H1 (cell line): Measurements from ENCODE around the gene SVIL. TPM values are rescaled to one million over a fixed set of nuclear protein-coding genes. Genes with fewer than 3 reads are reported as not detected.
"Not testable (repeated sequence)": the region's sequence is repeated elsewhere in the genome, so short reads cannot be mapped to it uniquely, and the experiment has no call there.

Experiments used
- CTCF ChIA-PET: fragments of 300-600 bp; sonication (Branson Sonifier 250); formaldehyde crosslinking; loops from one replicate; lab custom pipeline; 2021; ENCODE audit not compliant: partially characterized antibody; lab: Charles Lee
- POLR2A ChIA-PET: fragments of 300-600 bp; sonication (Branson Sonifier 250); formaldehyde crosslinking; loops from one replicate; lab custom pipeline; 2021; ENCODE audit warnings: inconsistent platforms; ENCODE audit not compliant: partially characterized antibody; lab: Charles Lee
- DNase-seq, 2 experiments: peaks; one replicate each; pipeline versions ENCODE4 v3.0.0 to v3.0.0-alpha.2; 2010 to 2022; ENCODE audit warnings: low spot score in 2 of 2, low read depth in 1 of 2, mixed read lengths in 1 of 2
- FAIRE-seq: peaks from 2 replicates; lab custom pipeline; 2011; peaks lifted over from hg19 to GRCh38; lab: Jason Lieb, UNC
- H2AFZ ChIP-seq: 2 replicates; pipeline ENCODE4 v1.8.1; 2012; ENCODE audit warnings: low read length, inconsistent platforms
- H2AK5ac ChIP-seq: 2 replicates; pipeline ENCODE4 v1.6.1; 2013; ENCODE audit warnings: low read depth, low read length
- H2BK120ac ChIP-seq: replicated peaks from 2 replicates; pipeline ENCODE3; 2013; ENCODE audit warnings: low read depth, low read length, inconsistent platforms
- H2BK12ac ChIP-seq: 2 replicates; pipeline ENCODE4 v1.6.1; 2013; ENCODE audit warnings: low read depth, low read length
- H2BK15ac ChIP-seq: 2 replicates; pipeline ENCODE4 v1.6.1; 2013; ENCODE audit warnings: low read length
- H2BK20ac ChIP-seq: 2 replicates; pipeline ENCODE4 v1.6.1; 2013; ENCODE audit warnings: low read length
- H2BK5ac ChIP-seq: 2 replicates; pipeline ENCODE4 v1.6.1; 2013; ENCODE audit warnings: low read depth, low read length
- H3K14ac ChIP-seq: 2 replicates; pipeline ENCODE4 v1.6.1; 2013; ENCODE audit warnings: inconsistent platforms; ENCODE audit not compliant: insufficient read length
- H3K18ac ChIP-seq: 2 replicates; pipeline ENCODE4 v1.6.1; 2013; ENCODE audit warnings: low read length; ENCODE audit errors: extremely low read depth
- H3K23ac ChIP-seq: 2 replicates; pipeline ENCODE4 v1.6.1; 2013; ENCODE audit warnings: inconsistent platforms; ENCODE audit not compliant: insufficient read length
- H3K23me2 ChIP-seq: 2 replicates; pipeline ENCODE4 v1.6.1; 2013; ENCODE audit warnings: low read depth, low read length
- H3K27ac ChIP-seq: 2 replicates; pipeline ENCODE4 v1.6.1; 2011; ENCODE audit warnings: low read depth, low read length, inconsistent platforms
- H3K27me3 ChIP-seq, 4 experiments: replicated peaks in 1 of 4; 1 replicate in 1 of 4; 2 replicates in 3 of 4; pipeline versions ENCODE4 v1.6.1 to v1.8.1; 2011 to 2013; ENCODE audit warnings: low read length in 3 of 4, mild to moderate bottlenecking in 3 of 4, inconsistent platforms in 2 of 4, mixed read lengths in 2 of 4, moderate library complexity in 1 of 4; ENCODE audit not compliant: control insufficient read depth in 3 of 4, insufficient read depth in 3 of 4; ENCODE audit errors: extremely low read depth in 1 of 4
- H3K36me3 ChIP-seq, 4 experiments: 2 replicates each; pipeline versions ENCODE4 v1.6.1 to v1.8.1; 2011 to 2013; ENCODE audit warnings: mild to moderate bottlenecking in 4 of 4, low read length in 3 of 4, moderate library complexity in 2 of 4, control low read depth in 1 of 4, inconsistent platforms in 1 of 4; ENCODE audit not compliant: insufficient read depth in 4 of 4, control insufficient read depth in 2 of 4
- H3K4ac ChIP-seq: replicated peaks from 2 replicates; pipeline ENCODE3; 2013; ENCODE audit warnings: low read length, low read depth, mixed read lengths, inconsistent platforms; ENCODE audit not compliant: insufficient read length
- H3K4me1 ChIP-seq, 4 experiments: replicated peaks in 1 of 4; 1 replicate in 1 of 4; 2 replicates in 3 of 4; pipeline versions ENCODE4 v1.6.1 to v1.8.1; 2011 to 2013; ENCODE audit warnings: low read length in 3 of 4, inconsistent platforms in 2 of 4, mixed read lengths in 1 of 4; ENCODE audit not compliant: insufficient read depth in 4 of 4, control insufficient read depth in 3 of 4
- H3K4me2 ChIP-seq, 2 experiments: 2 replicates each; pipeline versions ENCODE4 v1.6.1 to v1.8.1; 2011 to 2013; ENCODE audit warnings: low read depth in 2 of 2, low read length in 2 of 2, control low read depth in 1 of 2, inconsistent platforms in 1 of 2, mild to moderate bottlenecking in 1 of 2; ENCODE audit not compliant: insufficient read depth in 1 of 2
- H3K4me3 ChIP-seq, 4 experiments: fragments of 200-600, 300-600 bp in 1 of 4; sonication (generic), shearing (Covaris generic), sonication (Bioruptor Twin) in 1 of 4; 2 replicates each; pipeline versions ENCODE4 v1.5.1 to v1.8.1; 2011 to 2016; ENCODE audit warnings: low read length in 4 of 4, low read depth in 3 of 4, control low read depth in 2 of 4, inconsistent platforms in 2 of 4, mild to moderate bottlenecking in 2 of 4, mixed read lengths in 1 of 4, moderate library complexity in 1 of 4; ENCODE audit not compliant: insufficient read depth in 2 of 4; ENCODE audit errors: extremely low read depth in 1 of 4
- H3K56ac ChIP-seq: replicated peaks from 2 replicates; pipeline ENCODE3; 2013; ENCODE audit warnings: low read depth, mild to moderate bottlenecking, mixed read lengths, low read length, inconsistent platforms; ENCODE audit not compliant: insufficient read length
- H3K79me1 ChIP-seq: 2 replicates; pipeline ENCODE4 v1.6.1; 2013; ENCODE audit warnings: low read depth, low read length, control low read depth
- H3K79me2 ChIP-seq, 2 experiments: 2 replicates each; pipeline versions ENCODE4 v1.6.1 to v1.8.1; 2012 to 2013; ENCODE audit warnings: low read length in 2 of 2, mild to moderate bottlenecking in 2 of 2, inconsistent platforms in 1 of 2; ENCODE audit not compliant: insufficient read depth in 2 of 2, control insufficient read depth in 1 of 2
- H3K9ac ChIP-seq, 4 experiments: replicated peaks in 1 of 4; 1 replicate in 1 of 4; 2 replicates in 3 of 4; pipeline versions ENCODE4 v1.6.1 to v1.8.1; 2011 to 2013; ENCODE audit warnings: low read depth in 3 of 4, low read length in 3 of 4, control low read depth in 2 of 4, mild to moderate bottlenecking in 2 of 4, moderate library complexity in 2 of 4, inconsistent platforms in 1 of 4; ENCODE audit errors: extremely low read depth in 1 of 4
- H3K9me3 ChIP-seq, 2 experiments: 2 replicates each; pipeline versions ENCODE4 v1.6.1 to v1.8.1; 2012 to 2013; ENCODE audit warnings: mild to moderate bottlenecking in 2 of 2, moderate library complexity in 2 of 2, control low read depth in 1 of 2, inconsistent platforms in 1 of 2, low read depth in 1 of 2, low read length in 1 of 2, mixed read lengths in 1 of 2; ENCODE audit not compliant: insufficient read depth in 2 of 2
- H4K20me1 ChIP-seq, 2 experiments: replicated peaks in 1 of 2; 2 replicates each; pipeline versions ENCODE3 to v1.8.1; 2011 to 2013; ENCODE audit warnings: inconsistent platforms in 2 of 2, low read length in 2 of 2, mild to moderate bottlenecking in 1 of 2; ENCODE audit not compliant: insufficient read depth in 2 of 2, control insufficient read depth in 1 of 2
- H4K5ac ChIP-seq: 2 replicates; pipeline ENCODE4 v1.6.1; 2013; ENCODE audit warnings: low read length, low read depth, mixed read lengths, inconsistent platforms; ENCODE audit not compliant: insufficient read length
- H4K8ac ChIP-seq: 2 replicates; pipeline ENCODE4 v1.8.0; 2013; ENCODE audit warnings: mild to moderate bottlenecking, moderate library complexity, low read length, inconsistent platforms; ENCODE audit not compliant: insufficient read depth; ENCODE audit errors: extremely low read depth
- H4K91ac ChIP-seq: replicated peaks from 2 replicates; pipeline ENCODE3; 2013; ENCODE audit warnings: low read length, mixed read lengths, inconsistent platforms; ENCODE audit not compliant: insufficient read length
- CTCF ChIP-seq, 3 experiments: IDR thresholded peaks; 1 replicate in 2 of 3; 2 replicates in 1 of 3; pipeline versions ENCODE4 v1.5.1 to v1.6.1; 2011; ENCODE audit warnings: low read length in 3 of 3, mild to moderate bottlenecking in 3 of 3, inconsistent platforms in 2 of 3, low read depth in 1 of 3, moderate library complexity in 1 of 3; ENCODE audit not compliant: insufficient read depth in 1 of 3; ENCODE audit errors: control extremely low read depth in 1 of 3
- RAD21 ChIP-seq, 2 experiments: IDR thresholded peaks in 1 of 2; conservative IDR thresholded peaks in 1 of 2; 2 replicates each; pipeline ENCODE4 v1.6.1; 2011; ENCODE audit warnings: low read depth in 2 of 2, low read length in 2 of 2, improper control_type of control experiment in 1 of 2, inconsistent platforms in 1 of 2, mild to moderate bottlenecking in 1 of 2, moderate library complexity in 1 of 2
- WGBS, 2 experiments: shearing (Covaris generic) in 1 of 2; methylation state at CpG; one replicate each; pipeline versions ENCODE4 v1.1.6 to v1.1.7; 2013 to 2015; ENCODE audit warnings: low lambda C conversion rate in 2 of 2, mixed read lengths in 2 of 2, inconsistent platforms in 1 of 2, low coverage in 1 of 2, missing lambda C conversion rate in 1 of 2; ENCODE audit not compliant: insufficient replicate concordance in 2 of 2, insufficient coverage in 1 of 2, insufficient read length in 1 of 2; ENCODE audit errors: extremely low coverage in 1 of 2, missing lambda C conversion rate in 1 of 2; 5-methylcytosine and 5-hydroxymethylcytosine counted together
- polyA plus RNA-seq, 7 experiments: library from polyadenylated mRNA; depleted of rRNA in 3 of 7; stranded (reverse) in 5 of 7; unstranded in 2 of 7; fragments of >200 nt in 5 of 7; fragments of 200-250 nt in 2 of 7; gene quantifications; 1 replicate in 5 of 7; 2 replicates in 1 of 7; 4 replicates in 1 of 7; pipeline versions ENCODE4 v1.2.1 to v1.2.3, GENCODE V29; 2011 to 2013; ENCODE audit warnings: missing spikeins in 2 of 7, mixed read lengths in 2 of 7
- total RNA-seq: library from RNA; stranded (reverse); fragmentation: NEBNext Ultra II Directional; extraction: Animal tissue kit (Norgen Biotek cat#: 25700); gene quantifications from 2 replicates; pipeline ENCODE4 v1.2.1, GENCODE V29; 2021

The SVIL gene
- total and polyA plus RNA-seq, 2 of the 8 experiments (the other 6 are each of a cell fraction or from before 2014, with no cell fraction given) = 4.7 to 15.4 TPM

- peak overlapping the region; percentile 93; the same call in 1 of the 2 replicates for H2AFZ ChIP-seq
These were observed 185.8 kb downstream of the SVIL start for GRCh38 chr10:29448756-29449592.

More at GRCh38 chr10:29448756-29449592, 185.8 kb downstream of the SVIL start:
- H2BK15ac ChIP-seq, H3K4me2 ChIP-seq, H3K4me1 ChIP-seq, H4K5ac ChIP-seq, H3K79me1 ChIP-seq, H3K23me2 ChIP-seq, H3K27me3 ChIP-seq, H4K20me1 ChIP-seq, H3K4ac ChIP-seq, H3K14ac ChIP-seq, H2AK5ac ChIP-seq, H3K9me3 ChIP-seq, H3K79me2 ChIP-seq, H2BK12ac ChIP-seq, H4K91ac ChIP-seq, H2BK20ac ChIP-seq, H3K36me3 ChIP-seq, H2BK5ac ChIP-seq, H3K56ac ChIP-seq, H3K27ac ChIP-seq, H2BK120ac ChIP-seq, POLR2A ChIA-PET, H3K9ac ChIP-seq, H3K4me3 ChIP-seq, H3K23ac ChIP-seq, H3K18ac ChIP-seq: not testable (repeated sequence)
- WGBS, 2 experiments = 42% methylated on average over 21 of the region's 21 CpGs; no CpG with 5 or more reads in 1 of the 2 experiments
- TF ChIP-seq CTCF (IDR thresholded peaks at IDR 0.05; ENCODE audit: control extremely low read depth in 1 of 3, insufficient read depth in 1 of 3, low read depth in 1 of 3, low read length in 3 of 3) (peak; percentile 57 to 68 (median 62)), RAD21 (IDR thresholded peaks at IDR 0.05 in 1 of 2, conservative IDR thresholded peaks at IDR 0.05 in 1 of 2; ENCODE audit: low read depth in 2 of 2, low read length in 2 of 2) (peak; percentile 53 to 56)
- H4K8ac ChIP-seq = peak overlapping the region; percentile 75; the same call in 1 of the 2 replicates
- DNase-seq = peak; percentile 53 to 97
- peak; percentile 97 for FAIRE-seq
- CTCF ChIA-PET = interaction anchor here (0.6 to 2.2 kb wide), 18 partner anchors 10 to 502 kb away, joined by 3 to 12 read pairs (median 3); no protein-coding TSS in a partner anchor
